ENCODE data around the gene BUD31. TPM values are rescaled to one million over a fixed set of nuclear protein-coding genes. Genes with fewer than 3 reads are reported as not detected.

Gene BUD31
- total and polyA plus RNA-seq, 7 donors = 44.6 to 141 (median 89.8) TPM

- intact Hi-C loops (cut with DNase I) = no loop called here
- no peak for TF ChIP-seq EP300 (IDR thresholded peaks at IDR 0.05)
- no peak for TF ChIP-seq POLR2A (IDR thresholded peaks at IDR 0.05)
- no peak for TF ChIP-seq POLR2AphosphoS5 (IDR thresholded peaks at IDR 0.05)
- TF ChIP-seq, protein P1, sequence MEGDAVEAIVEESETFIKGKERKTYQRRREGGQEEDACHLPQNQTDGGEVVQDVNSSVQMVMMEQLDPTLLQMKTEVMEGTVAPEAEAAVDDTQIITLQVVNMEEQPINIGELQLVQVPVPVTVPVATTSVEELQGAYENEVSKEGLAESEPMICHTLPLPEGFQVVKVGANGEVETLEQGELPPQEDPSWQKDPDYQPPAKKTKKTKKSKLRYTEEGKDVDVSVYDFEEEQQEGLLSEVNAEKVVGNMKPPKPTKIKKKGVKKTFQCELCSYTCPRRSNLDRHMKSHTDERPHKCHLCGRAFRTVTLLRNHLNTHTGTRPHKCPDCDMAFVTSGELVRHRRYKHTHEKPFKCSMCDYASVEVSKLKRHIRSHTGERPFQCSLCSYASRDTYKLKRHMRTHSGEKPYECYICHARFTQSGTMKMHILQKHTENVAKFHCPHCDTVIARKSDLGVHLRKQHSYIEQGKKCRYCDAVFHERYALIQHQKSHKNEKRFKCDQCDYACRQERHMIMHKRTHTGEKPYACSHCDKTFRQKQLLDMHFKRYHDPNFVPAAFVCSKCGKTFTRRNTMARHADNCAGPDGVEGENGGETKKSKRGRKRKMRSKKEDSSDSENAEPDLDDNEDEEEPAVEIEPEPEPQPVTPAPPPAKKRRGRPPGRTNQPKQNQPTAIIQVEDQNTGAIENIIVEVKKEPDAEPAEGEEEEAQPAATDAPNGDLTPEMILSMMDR (IDR thresholded peaks at IDR 0.05) = no peak
- no peak overlapping the region for H3K27ac ChIP-seq
- 93 to 94% methylated on average over 10 of the region's 10 CpGs for WGBS, 2 donors
- H3K4me3 ChIP-seq = no peak overlapping the region
- H3K4me1 ChIP-seq = peaks cover 0 to 32% (median 27%) of the 10 kb centered on the region in 4 donors
- no peak for DNase-seq
- no peaks in the 10 kb centered on the region for H3K9me3 ChIP-seq
- H3K27me3 ChIP-seq = no peaks in the 10 kb centered on the region
- peaks cover 0 to 21% (median 9%) of the 10 kb centered on the region in 4 donors for H3K36me3 ChIP-seq
Measured at GRCh38 chr7:99383203-99383602, 25.6 kb upstream of the BUD31 start.

- intact Hi-C loops (cut with DNase I) = no loop called here
- peaks cover 0 to 31% (median 26%) of the 10 kb centered on the region in 4 donors for H3K4me1 ChIP-seq
- no peak for TF ChIP-seq EP300 (IDR thresholded peaks at IDR 0.05)
- no peak for TF ChIP-seq POLR2A (IDR thresholded peaks at IDR 0.05)
- TF ChIP-seq, protein P1 (IDR thresholded peaks at IDR 0.05) = no peak
- no peak for TF ChIP-seq POLR2AphosphoS5 (IDR thresholded peaks at IDR 0.05)
- no peak overlapping the region for H3K4me3 ChIP-seq
- peaks cover 0 to 28% (median 11%) of the 10 kb centered on the region in 4 donors for H3K36me3 ChIP-seq
- WGBS, 2 donors = 93% methylated on average over 13 of the region's 13 CpGs
- DNase-seq = no peak
- no peak overlapping the region for H3K27ac ChIP-seq
- no peaks in the 10 kb centered on the region for H3K9me3 ChIP-seq
- no peaks in the 10 kb centered on the region for H3K27me3 ChIP-seq
Measured at GRCh38 chr7:99383791-99384370, 24.9 kb upstream of the BUD31 start.

DNA sequence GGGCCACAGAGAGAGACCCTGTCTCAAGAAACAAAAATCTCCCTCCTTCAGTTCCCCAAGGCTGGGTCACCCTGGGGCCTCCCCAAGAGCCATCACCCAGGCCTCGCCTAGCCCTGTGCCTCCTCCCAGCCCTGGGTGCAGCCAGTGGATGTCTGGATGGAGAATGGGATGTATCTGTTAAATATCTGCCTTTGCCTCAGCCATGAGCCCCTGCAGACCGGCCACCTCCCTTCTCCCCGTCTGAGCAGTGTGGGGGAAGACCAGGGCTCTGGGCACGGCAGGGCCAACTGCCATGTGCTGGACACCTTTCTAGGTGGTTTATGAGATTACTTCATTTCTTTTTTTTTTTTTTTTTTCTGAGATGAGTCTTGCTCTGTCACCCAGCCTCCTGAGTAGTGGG lies 24.2 kb upstream of the BUD31 start:
- Histone ChIP-seq H3K4me1 (peaks cover 0 to 25% (median 19%) of the 10 kb centered on the region in 4 donors), H3K36me3 (peaks cover 0 to 34% (median 11%) of the 10 kb centered on the region in 4 donors), H3K4me3 (no peak overlapping the region), H3K27me3 (no peaks in the 10 kb centered on the region), H3K9me3 (no peaks in the 10 kb centered on the region), H3K27ac (no peak overlapping the region)
- no peak for DNase-seq
- TF ChIP-seq POLR2AphosphoS5 (IDR thresholded peaks at IDR 0.05) = no peak
- TF ChIP-seq, protein P1 (IDR thresholded peaks at IDR 0.05) = no peak
- no peak for TF ChIP-seq EP300 (IDR thresholded peaks at IDR 0.05)
- TF ChIP-seq POLR2A (IDR thresholded peaks at IDR 0.05) = no peak
- WGBS, 2 donors = 91 to 93% methylated on average over 4 of the region's 4 CpGs
- intact Hi-C loops (cut with DNase I) = no loop called here

GRCh38 chr7:99385564-99385963 lies 23.2 kb upstream of the BUD31 start:
- DNase-seq = no peak
- TF ChIP-seq POLR2AphosphoS5 (IDR thresholded peaks at IDR 0.05) = no peak
- TF ChIP-seq, protein P1 (IDR thresholded peaks at IDR 0.05) = no peak
- TF ChIP-seq POLR2A (IDR thresholded peaks at IDR 0.05) = no peak
- TF ChIP-seq EP300 (IDR thresholded peaks at IDR 0.05) = no peak
- intact Hi-C loops (cut with DNase I) = no loop called here
- Histone ChIP-seq H3K4me1 (peaks cover 0 to 14% (median 9%) of the 10 kb centered on the region in 4 donors), H3K36me3 (peaks cover 0 to 42% (median 17%) of the 10 kb centered on the region in 4 donors), H3K4me3 (no peak overlapping the region), H3K9me3 (no peaks in the 10 kb centered on the region), H3K27me3 (no peaks in the 10 kb centered on the region), H3K27ac (no peak overlapping the region)
- 70 to 78% methylated on average over 8 of the region's 8 CpGs for WGBS, 2 donors
